RWPE2 (cell line): Measurements from ENCODE around the gene VRK1.

Experiments
- ATAC-seq: fragments of 200-7000 bp; cut with Tn5 transposase; 3 replicates; pipeline ENCODE4 v1.9.1; 2021; ENCODE audit warnings: low read depth
- DNase-seq: peaks from one replicate; pipeline ENCODE4 v3.0.0-alpha.2; 2020; ENCODE audit warnings: low spot score
- H3K27ac ChIP-seq: fragments of 450-650 bp; 2 replicates; pipeline ENCODE4 v1.5.1; 2017; ENCODE audit warnings: mild to moderate bottlenecking; ENCODE audit not compliant: poor library complexity, severe bottlenecking
- H3K27me3 ChIP-seq: fragments of 250-450 bp; sonication (Bioruptor Pico); 2 replicates; pipeline ENCODE4 v1.5.1; 2021; ENCODE audit warnings: mild to moderate bottlenecking, moderate library complexity; ENCODE audit not compliant: insufficient read depth, poor library complexity, severe bottlenecking
- H3K36me3 ChIP-seq: fragments of 250-450 bp; sonication (Bioruptor Pico); 2 replicates; pipeline ENCODE4 v1.5.1; 2020; ENCODE audit warnings: low read depth, mild to moderate bottlenecking, moderate library complexity
- H3K4me1 ChIP-seq: fragments of 250-450 bp; sonication (Bioruptor Pico); 2 replicates; pipeline ENCODE4 v1.5.1; 2021; ENCODE audit warnings: mild to moderate bottlenecking, moderate library complexity; ENCODE audit not compliant: insufficient read depth, poor library complexity, severe bottlenecking
- H3K4me3 ChIP-seq: fragments of 250-450 bp; sonication (Bioruptor Pico); 2 replicates; pipeline ENCODE4 v1.5.1; 2021; ENCODE audit warnings: mild to moderate bottlenecking, moderate library complexity; ENCODE audit not compliant: severe bottlenecking
- H3K9me3 ChIP-seq: fragments of 250-450 bp; sonication (Bioruptor Pico); 2 replicates; pipeline ENCODE4 v1.5.1; 2021; ENCODE audit warnings: mild to moderate bottlenecking, moderate library complexity; ENCODE audit not compliant: severe bottlenecking
- CTCF ChIP-seq: fragments of 450-650 bp; IDR thresholded peaks from one replicate; pipeline ENCODE4 v1.5.1; 2017; ENCODE audit warnings: mild to moderate bottlenecking, moderate library complexity; ENCODE audit not compliant: poor library complexity, severe bottlenecking

The VRK1 gene

GRCh38 chr14:96792591-96792990, 4.6 kb upstream of the VRK1 start:
- Histone ChIP-seq H3K36me3 (no peaks in the 10 kb centered on the region), H3K4me1 (no peaks in the 10 kb centered on the region), H3K27me3 (no peaks in the 10 kb centered on the region), H3K27ac (no peak overlapping the region), H3K9me3 (no peaks in the 10 kb centered on the region), H3K4me3 (no peak overlapping the region)
- DNase-seq, result no peak
- no peak for ATAC-seq
- TF ChIP-seq CTCF, result no peak

- no peak overlapping the region for H3K4me3 ChIP-seq
- H3K36me3 ChIP-seq, result peaks cover 2% of the 10 kb centered on the region; the same call in 1 of the 2 replicates
- H3K27me3 ChIP-seq, result no peaks in the 10 kb centered on the region
- no peaks in the 10 kb centered on the region for H3K9me3 ChIP-seq
- ATAC-seq, result no peak
- TF ChIP-seq CTCF, result no peak
- peaks cover 2% of the 10 kb centered on the region for H3K4me1 ChIP-seq
- H3K27ac ChIP-seq, result no peak overlapping the region
- DNase-seq, result no peak
These were observed 3.6 kb upstream of the VRK1 start for GRCh38 chr14:96793547-96793946.

GRCh38 chr14:96795109-96795828, 1.9 kb upstream of the VRK1 start:
- H3K27ac ChIP-seq, result no peak overlapping the region
- DNase-seq, result no peak
- ATAC-seq, result no peak
- peaks cover 6% of the 10 kb centered on the region; the same call in 1 of the 2 replicates for H3K36me3 ChIP-seq
- TF ChIP-seq CTCF, result no peak
- no peaks in the 10 kb centered on the region for H3K27me3 ChIP-seq
- H3K9me3 ChIP-seq, result no peaks in the 10 kb centered on the region
- H3K4me3 ChIP-seq, result no peak overlapping the region
- peaks cover 11% of the 10 kb centered on the region for H3K4me1 ChIP-seq

GRCh38 chr14:96797582-96798349, 584 bp downstream of the VRK1 start:
- DNase-seq (no peak), ATAC-seq (peak; percentile 29)
- no peak for TF ChIP-seq CTCF
- H3K9me3 ChIP-seq, result no peaks in the 10 kb centered on the region
- H3K27me3 ChIP-seq, result no peaks in the 10 kb centered on the region
- peak overlapping the region; percentile 52 for H3K27ac ChIP-seq
- H3K36me3 ChIP-seq, result peaks cover 20% of the 10 kb centered on the region
- peak overlapping the region; percentile 92 for H3K4me3 ChIP-seq
- H3K4me1 ChIP-seq, result peaks cover 11% of the 10 kb centered on the region
